A549 (cell line): Measurements from ENCODE around the gene TPM4. TPM values are rescaled to one million over a fixed set of nuclear protein-coding genes. Genes with fewer than 3 reads are reported as not detected.

ENCODE experiments used
- ATAC-seq, 2 experiments: fragments of 200-7000 bp in 1 of 2; fragments of >200 bp in 1 of 2; cut with Nextera tagmentation in 1 of 2; cut with Tn5 transposase in 1 of 2; 3 replicates each; pipeline versions ENCODE4 v1.8.0 to v1.9.1; 2018 to 2020; ENCODE audit warnings: mild to moderate bottlenecking in 1 of 2, moderate library complexity in 1 of 2
- CTCF ChIA-PET: fragments of 300-600 bp; sonication (Branson Sonifier 250); formaldehyde crosslinking; extraction: SDS; loops from one replicate; lab custom pipeline; 2021; ENCODE audit warnings: antibody characterized with exemption, inconsistent platforms; lab: Yijun Ruan, JAX
- POLR2A ChIA-PET: fragments of 350-600 bp; formaldehyde crosslinking; extraction: SDS; loops from one replicate; lab custom pipeline; 2021; ENCODE audit warnings: antibody characterized with exemption, inconsistent platforms; lab: Yijun Ruan, JAX
- DNase-seq, 2 experiments: peaks; one replicate each; pipeline versions ENCODE4 v3.0.0 to v3.0.0-alpha.2; 2011 to 2016; ENCODE audit warnings: low read depth in 1 of 2, low spot score in 1 of 2
- FAIRE-seq: peaks from 2 replicates; lab custom pipeline; 2011; peaks lifted over from hg19 to GRCh38; lab: Jason Lieb, UNC
- H3K27ac ChIP-seq, 2 experiments: fragments of >200 bp; sonication (Bioruptor Twin); formaldehyde crosslinking; 3 replicates each; pipeline ENCODE4 v1.5.1; 2016 to 2017
- H3K4me1 ChIP-seq: fragments of >200 bp; sonication (Bioruptor Twin); formaldehyde crosslinking; 3 replicates; pipeline ENCODE4 v1.6.1; 2016
- H3K4me2 ChIP-seq: fragments of >200 bp; sonication (Bioruptor Twin); formaldehyde crosslinking; 3 replicates; pipeline ENCODE4 v1.6.1; 2016
- H3K4me3 ChIP-seq: fragments of >200 bp; sonication (Bioruptor Twin); formaldehyde crosslinking; 3 replicates; pipeline ENCODE4 v1.5.1; 2016
- H3K9me3 ChIP-seq: fragments of >200 bp; sonication (Bioruptor Twin); formaldehyde crosslinking; 3 replicates; pipeline ENCODE4 v1.6.1; 2016
- CBX8 ChIP-seq: fragments of 200-600 bp; sonication (generic); IDR thresholded peaks from 2 replicates; pipeline ENCODE4 v1.6.1; 2016
- CEBPB ChIP-seq, 2 experiments: fragments of >200 bp in 1 of 2; sonication (Bioruptor Twin) in 1 of 2; formaldehyde crosslinking in 1 of 2; IDR thresholded peaks; 2 replicates each; pipeline ENCODE4 v1.6.1; 2012 to 2016
- CHD2 ChIP-seq: fragments of 150-350 bp; IDR thresholded peaks from 2 replicates; pipeline ENCODE4 v1.6.1; 2014; ENCODE audit warnings: low read length; ENCODE audit not compliant: partially characterized antibody
- EP300 ChIP-seq, 2 experiments: fragments of >200 bp; sonication (Bioruptor Twin); formaldehyde crosslinking; IDR thresholded peaks; 2 replicates in 1 of 2; 3 replicates in 1 of 2; pipeline ENCODE4 v1.6.1; 2016 to 2017
- ESRRA ChIP-seq: fragments of 150-350 bp; IDR thresholded peaks from 2 replicates; pipeline ENCODE4 v1.6.1; 2014; ENCODE audit warnings: mild to moderate bottlenecking, low read length, borderline replicate concordance
- FOSB ChIP-seq: fragments of 250-450 bp; sonication (Bioruptor Pico); IDR thresholded peaks from 2 replicates; pipeline ENCODE4 v1.5.0; 2020; ENCODE audit warnings: mild to moderate bottlenecking, moderate library complexity
- FOXS1 ChIP-seq: fragments of 250-450 bp; sonication (Bioruptor Pico); IDR thresholded peaks from 2 replicates; pipeline ENCODE4 v1.5.0; 2020; ENCODE audit warnings: mild to moderate bottlenecking, moderate library complexity
- HDAC2 ChIP-seq: fragments of 200-600 bp; sonication (generic); IDR thresholded peaks from 2 replicates; pipeline ENCODE4 v1.6.1; 2016
- HOXA7 ChIP-seq: fragments of 250-450 bp; sonication (Bioruptor Pico); IDR thresholded peaks from 2 replicates; pipeline ENCODE4 v1.5.0; 2020; ENCODE audit warnings: mild to moderate bottlenecking, moderate library complexity
- HOXB13 ChIP-seq: fragments of 250-450 bp; sonication (Bioruptor Pico); IDR thresholded peaks from 2 replicates; pipeline ENCODE4 v1.5.0; 2020; ENCODE audit warnings: low read depth, mild to moderate bottlenecking, moderate library complexity
- KDM5A ChIP-seq: fragments of 200-600 bp; sonication (generic); IDR thresholded peaks from 2 replicates; pipeline ENCODE4 v1.6.1; 2016; ENCODE audit warnings: antibody characterized with exemption, mild to moderate bottlenecking
- MAFK ChIP-seq: fragments of 450-650 bp; IDR thresholded peaks from 2 replicates; pipeline ENCODE4 v1.6.1; 2014; ENCODE audit not compliant: partially characterized antibody
- MAX ChIP-seq: IDR thresholded peaks from 2 replicates; pipeline ENCODE4 v1.6.1; 2012
- MAZ ChIP-seq: fragments of 150-350 bp; IDR thresholded peaks from 2 replicates; pipeline ENCODE4 v1.6.1; 2014; ENCODE audit warnings: antibody characterized with exemption, low read depth, low read length, borderline replicate concordance
- MYC ChIP-seq: IDR thresholded peaks from 2 replicates; pipeline ENCODE4 v1.6.1; 2012; ENCODE audit warnings: mild to moderate bottlenecking, inconsistent platforms, low read length, improper control_type of control experiment, borderline replicate concordance
- NR3C1 ChIP-seq: fragments of >200 bp; sonication (Bioruptor Twin); formaldehyde crosslinking; IDR thresholded peaks from 3 replicates; pipeline ENCODE4 v1.6.1; 2017
- POLR2AphosphoS2 ChIP-seq: conservative IDR thresholded peaks from 2 replicates; pipeline ENCODE4 v1.6.1; 2012; ENCODE audit warnings: low read length, improper control_type of control experiment, inconsistent platforms
- RAD21 ChIP-seq, 2 experiments: fragments of >200 bp in 1 of 2; sonication (Bioruptor Twin) in 1 of 2; formaldehyde crosslinking in 1 of 2; IDR thresholded peaks in 1 of 2; conservative IDR thresholded peaks in 1 of 2; 2 replicates in 1 of 2; 3 replicates in 1 of 2; pipeline ENCODE4 v1.6.1; 2012 to 2018; ENCODE audit warnings: inconsistent platforms in 1 of 2
- RARB ChIP-seq: fragments of 250-450 bp; sonication (Bioruptor Pico); IDR thresholded peaks from 2 replicates; pipeline ENCODE4 v1.8.0; 2021; ENCODE audit warnings: mild to moderate bottlenecking, moderate library complexity
- RCOR1 ChIP-seq: fragments of 150-350 bp; IDR thresholded peaks from 2 replicates; pipeline ENCODE4 v1.6.1; 2014; ENCODE audit warnings: antibody characterized with exemption, low read length, low read depth
- SREBF2 ChIP-seq: fragments of 450-650 bp; IDR thresholded peaks from 2 replicates; pipeline ENCODE4 v1.6.1; 2014; ENCODE audit warnings: mild to moderate bottlenecking, moderate library complexity
- TFCP2L1 ChIP-seq: fragments of 250-450 bp; sonication (Bioruptor Pico); IDR thresholded peaks from 2 replicates; pipeline ENCODE4 v1.5.0; 2021; ENCODE audit warnings: mild to moderate bottlenecking
- ZFP36 ChIP-seq: fragments of 450-650 bp; IDR thresholded peaks from 2 replicates; pipeline ENCODE4 v1.6.1; 2014; ENCODE audit warnings: borderline replicate concordance; ENCODE audit not compliant: partially characterized antibody
- ZNF302 ChIP-seq: fragments of 250-450 bp; sonication (Bioruptor Pico); IDR thresholded peaks from 2 replicates; pipeline ENCODE4 v1.9.0; 2021; ENCODE audit warnings: inconsistent platforms, mild to moderate bottlenecking, moderate library complexity
- WGBS: methylation state at CpG from one replicate; pipeline ENCODE4 v1.1.6; 2017; ENCODE audit errors: missing lambda C conversion rate; 5-methylcytosine and 5-hydroxymethylcytosine counted together
- polyA plus RNA-seq, 4 experiments: library from polyadenylated mRNA; depleted of rRNA in 3 of 4; stranded (reverse); fragments of >200 nt; fragmentation: RNase III in 1 of 4; extraction: RNeasy Plus Mini Kit Qiagen cat#74134 plus additional on column Dnase treatment in 1 of 4; gene quantifications; 2 replicates in 3 of 4; 3 replicates in 1 of 4; pipeline ENCODE4 v1.2.3, GENCODE V29; 2011 to 2017
- TF ChIP-seq, protein P1 (sequence below): fragments of >200 bp; sonication (Bioruptor Twin); formaldehyde crosslinking; IDR thresholded peaks from 3 replicates; pipeline ENCODE4 v1.5.1; 2016

The TPM4 gene
- polyA plus RNA-seq, 2 of the 4 experiments (the other 2 are of a cell fraction) = 777 to 860 TPM

DNA sequence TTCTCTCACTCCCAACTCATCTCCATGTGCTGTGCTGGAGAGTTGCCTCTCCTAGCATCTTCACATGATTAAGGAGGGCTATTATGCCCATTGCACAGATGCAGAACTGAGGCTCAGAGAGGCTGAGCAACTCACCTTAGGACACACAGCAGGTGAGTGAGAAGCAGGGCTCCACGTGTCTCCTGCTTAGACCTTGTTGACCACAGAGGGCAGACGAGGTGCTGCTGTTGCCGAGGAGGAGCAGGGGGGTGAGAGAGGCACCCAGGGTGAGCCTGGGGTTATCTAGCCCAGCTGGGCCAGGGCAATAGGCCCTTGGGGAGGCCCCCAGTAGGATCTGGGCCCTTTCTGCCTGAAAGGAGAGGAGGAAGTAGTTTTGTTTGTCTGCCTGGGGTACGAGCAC, 64.7 kb downstream of the TPM4 start:
- WGBS = 64% methylated on average over 3 of the region's 4 CpGs
- CTCF ChIA-PET = interaction anchor here (0.6 kb wide), 1 partner anchor 500 kb away, joined by 3 read pairs; the partner anchor contains the start of gene CYP4F3
- POLR2A ChIA-PET = no interaction called here

DNA sequence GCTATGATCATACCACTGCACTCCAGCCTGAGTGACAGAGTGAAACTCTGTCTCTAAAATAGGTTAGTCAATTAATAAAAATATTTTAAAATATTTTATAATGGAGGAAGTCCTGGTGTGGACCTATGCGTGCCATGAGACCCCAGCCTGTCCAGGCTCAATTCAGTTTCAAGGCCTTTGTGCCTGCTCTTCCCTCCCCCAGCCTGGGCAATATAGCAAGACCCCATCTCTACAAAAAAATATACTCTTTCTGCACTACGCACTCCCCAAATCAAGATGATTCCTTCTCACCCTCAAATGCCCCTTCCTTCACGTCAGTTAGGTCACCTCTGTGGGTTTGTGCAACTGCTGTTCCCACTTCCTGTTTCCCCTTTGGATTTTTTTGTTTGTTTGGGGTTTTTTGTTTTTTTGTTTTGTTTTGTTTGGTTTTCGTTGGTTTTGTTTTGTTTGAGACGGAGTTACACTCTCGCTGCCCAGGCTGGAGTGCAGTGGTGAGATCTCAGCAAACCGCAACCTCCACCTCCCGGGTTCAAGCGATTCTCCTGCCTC, 65.8 kb downstream of the TPM4 start:
- H3K4me1 ChIP-seq = no peaks in the 10 kb centered on the region
- no peak overlapping the region for H3K4me2 ChIP-seq
- H3K4me3 ChIP-seq = no peak overlapping the region
- ATAC-seq (no peak), FAIRE-seq (no peak), DNase-seq (no peak)
- CTCF ChIA-PET = no interaction called here
- whole genome bisulfite sequencing = 82% methylated on average over 9 of the region's 9 CpGs
- no peak overlapping the region for H3K27ac ChIP-seq
- no peaks in the 10 kb centered on the region for H3K9me3 ChIP-seq
- POLR2A ChIA-PET = no interaction called here
- no peak for TF ChIP-seq TFCP2L1 (CRISPR knock-in tag)
- TF ChIP-seq FOXS1 (CRISPR knock-in tag) = no peak
- TF ChIP-seq EP300 (IDR thresholded peaks at IDR 0.05) = no peak
- no peak for TF ChIP-seq NR3C1
- TF ChIP-seq FOSB (CRISPR knock-in tag) = no peak
- TF ChIP-seq HOXB13 = no peak
- no peak for TF ChIP-seq HDAC2
- no peak for TF ChIP-seq RAD21 (conservative IDR thresholded peaks at IDR 0.05 in 1 of 2, IDR thresholded peaks at IDR 0.05 in 1 of 2)
- TF ChIP-seq CBX8 = no peak
- no peak for TF ChIP-seq CEBPB (IDR thresholded peaks at IDR 0.05)
- TF ChIP-seq ZFP36 = no peak
- TF ChIP-seq, all 56 proteins: peak for 0

More for the DNA sequence above, 64.7 kb downstream of the TPM4 start:
- peak in 1 of 2 experiments; percentile 35; a peak in 1 of 6 replicates for ATAC-seq
- FAIRE-seq = no peak
- Histone ChIP-seq H3K9me3 (no peaks in the 10 kb centered on the region), H3K4me3 (no peak overlapping the region), H3K27ac (no peak overlapping the region), H3K4me1 (no peaks in the 10 kb centered on the region), H3K4me2 (no peak overlapping the region)
- TF ChIP-seq MAFK (no peak), MAX (no peak), RCOR1 (no peak), MAZ (no peak), CHD2 (no peak), ZFP36 (peak; percentile 76), RARB (CRISPR knock-in tag) (no peak), POLR2AphosphoS2 (no peak)
- no peak for DNase-seq

DNA sequence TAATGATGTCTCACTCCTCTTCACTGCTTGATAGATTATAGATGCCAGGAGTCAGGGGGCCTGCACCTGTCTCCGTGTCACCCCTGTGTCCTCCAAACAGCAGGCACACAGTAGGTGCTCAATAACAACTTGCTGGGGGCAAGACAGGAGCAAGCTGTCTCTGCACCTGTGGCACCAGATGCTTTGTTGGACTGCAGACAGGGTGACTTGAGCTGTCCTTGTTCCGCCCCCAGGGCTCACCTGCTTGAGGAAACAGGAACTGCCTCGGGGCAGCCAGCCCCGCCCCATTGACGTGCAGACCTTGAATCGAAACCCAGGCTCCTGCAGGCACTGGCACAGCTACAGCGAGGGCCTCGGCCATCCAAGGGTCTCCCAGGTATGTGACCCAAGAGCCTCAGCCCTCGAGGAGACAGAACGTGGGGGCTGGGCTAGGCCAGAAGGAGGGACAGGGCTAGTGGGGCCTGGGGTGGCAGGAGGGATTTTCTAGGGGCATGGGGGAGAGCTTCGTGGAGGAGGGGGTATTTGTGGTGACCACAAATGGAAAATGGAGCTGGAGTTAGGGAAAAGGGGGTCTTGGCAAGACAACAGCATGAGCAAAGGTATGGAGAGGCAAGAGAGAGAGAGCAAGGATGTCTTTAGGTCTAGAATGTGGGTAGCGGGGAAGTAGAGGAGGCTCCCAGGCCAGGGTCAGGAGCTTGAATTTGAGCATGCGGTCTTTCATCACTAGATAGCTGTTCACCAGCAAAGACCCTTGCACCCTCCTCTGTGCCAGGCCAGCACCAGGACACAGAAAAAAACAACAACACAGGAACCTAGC, 67.3 kb downstream of the TPM4 start, which contains the start of gene HSH2D:
Gene HSH2D, plus strand, starts transcription at position 287 of the 817 bp plus-strand sequence. CDS start 5,066 bp downstream, outside the sequence.
- 78% methylated on average over 5 of the region's 13 CpGs for WGBS
- H3K4me1 ChIP-seq = no peaks in the 10 kb centered on the region
- ChIA-PET CTCF (interaction anchor here (0.6 to 1.2 kb wide), 2 partner anchors 8 to 34 kb away, joined by 4 to 5 read pairs; no protein-coding TSS in a partner anchor), POLR2A (no interaction called here)
- DNase-seq (no peak), ATAC-seq (no peak), FAIRE-seq (no peak)
- H3K4me2 ChIP-seq = no peak within 1 kb of the TSS
- no peaks in the 10 kb centered on the region for H3K9me3 ChIP-seq
- TF ChIP-seq, protein P1, sequence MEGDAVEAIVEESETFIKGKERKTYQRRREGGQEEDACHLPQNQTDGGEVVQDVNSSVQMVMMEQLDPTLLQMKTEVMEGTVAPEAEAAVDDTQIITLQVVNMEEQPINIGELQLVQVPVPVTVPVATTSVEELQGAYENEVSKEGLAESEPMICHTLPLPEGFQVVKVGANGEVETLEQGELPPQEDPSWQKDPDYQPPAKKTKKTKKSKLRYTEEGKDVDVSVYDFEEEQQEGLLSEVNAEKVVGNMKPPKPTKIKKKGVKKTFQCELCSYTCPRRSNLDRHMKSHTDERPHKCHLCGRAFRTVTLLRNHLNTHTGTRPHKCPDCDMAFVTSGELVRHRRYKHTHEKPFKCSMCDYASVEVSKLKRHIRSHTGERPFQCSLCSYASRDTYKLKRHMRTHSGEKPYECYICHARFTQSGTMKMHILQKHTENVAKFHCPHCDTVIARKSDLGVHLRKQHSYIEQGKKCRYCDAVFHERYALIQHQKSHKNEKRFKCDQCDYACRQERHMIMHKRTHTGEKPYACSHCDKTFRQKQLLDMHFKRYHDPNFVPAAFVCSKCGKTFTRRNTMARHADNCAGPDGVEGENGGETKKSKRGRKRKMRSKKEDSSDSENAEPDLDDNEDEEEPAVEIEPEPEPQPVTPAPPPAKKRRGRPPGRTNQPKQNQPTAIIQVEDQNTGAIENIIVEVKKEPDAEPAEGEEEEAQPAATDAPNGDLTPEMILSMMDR = no peak
- TF ChIP-seq SREBF2 (no peak), HOXA7 (no peak), RARB (CRISPR knock-in tag) (no peak), HDAC2 (no peak), EP300 (IDR thresholded peaks at IDR 0.05) (no peak), TFCP2L1 (CRISPR knock-in tag) (no peak), ZNF302 (CRISPR knock-in tag) (no peak), FOSB (CRISPR knock-in tag) (no peak), MYC (no peak), RAD21 (conservative IDR thresholded peaks at IDR 0.05 in 1 of 2, IDR thresholded peaks at IDR 0.05 in 1 of 2) (no peak), KDM5A (no peak), ESRRA (no peak)
- no peak within 1 kb of the TSS for H3K4me3 ChIP-seq
- no peak within 1 kb of the TSS for H3K27ac ChIP-seq
